GM19372 (cell line): ENCODE data around the gene FCHO2.

Source experiments
- ATAC-seq: cut with Tn5 transposase; IDR thresholded peaks from one replicate; pipeline ENCODE4 v1.9.1; 2021; ENCODE audit warnings: mild to moderate bottlenecking, low read depth, moderate library complexity; ENCODE audit not compliant: unreplicated experiment

FCHO2 gene

DNA sequence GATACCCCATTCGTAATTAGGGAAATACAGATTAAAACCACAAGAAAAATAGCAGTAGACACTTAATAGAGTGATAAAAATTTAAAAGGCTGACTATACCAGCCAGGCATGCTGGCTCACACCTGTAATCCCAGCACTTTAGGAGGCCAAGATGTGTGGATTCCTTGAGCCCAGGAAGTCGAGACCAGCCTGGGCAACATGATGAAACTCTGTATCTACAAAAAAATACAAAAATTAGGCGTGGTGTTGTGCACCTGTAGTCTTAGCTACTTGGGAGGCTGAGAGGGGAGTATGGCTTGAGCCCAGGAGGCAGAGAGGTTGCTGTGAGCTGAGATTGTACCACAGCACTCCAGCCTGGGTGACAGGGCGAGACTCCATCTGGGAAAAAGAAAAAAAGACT is 72.0 kb downstream of the FCHO2 start:
- no peak for ATAC-seq

DNA sequence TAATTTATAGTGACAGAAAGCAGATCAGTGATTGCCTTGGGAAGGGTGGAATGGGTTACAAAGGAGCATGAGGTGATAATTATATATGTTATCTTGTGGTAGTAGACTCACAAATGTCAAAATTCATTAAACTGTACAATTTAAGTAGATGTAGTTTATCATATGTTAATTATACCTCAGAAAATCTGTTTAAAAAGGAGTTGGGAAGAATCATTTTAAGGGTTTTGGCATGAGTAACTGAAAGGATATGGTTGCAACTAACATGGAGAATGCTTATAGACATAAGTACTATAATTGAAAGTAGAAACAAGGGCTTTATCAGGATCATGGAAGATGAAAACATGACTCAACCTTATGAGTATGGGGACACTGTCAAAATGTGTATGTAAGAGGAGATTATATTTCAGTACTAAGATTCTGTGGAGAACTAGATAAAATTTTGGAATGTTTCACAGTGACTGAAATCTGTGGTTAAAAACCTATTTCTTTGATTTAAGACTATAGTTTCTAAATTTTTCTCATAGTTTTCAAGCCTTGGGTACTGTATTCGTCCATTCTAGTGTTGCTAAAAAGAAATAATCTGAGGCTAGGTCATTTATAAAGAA is 73.3 kb downstream of the FCHO2 start:
- ATAC-seq = no peak

DNA sequence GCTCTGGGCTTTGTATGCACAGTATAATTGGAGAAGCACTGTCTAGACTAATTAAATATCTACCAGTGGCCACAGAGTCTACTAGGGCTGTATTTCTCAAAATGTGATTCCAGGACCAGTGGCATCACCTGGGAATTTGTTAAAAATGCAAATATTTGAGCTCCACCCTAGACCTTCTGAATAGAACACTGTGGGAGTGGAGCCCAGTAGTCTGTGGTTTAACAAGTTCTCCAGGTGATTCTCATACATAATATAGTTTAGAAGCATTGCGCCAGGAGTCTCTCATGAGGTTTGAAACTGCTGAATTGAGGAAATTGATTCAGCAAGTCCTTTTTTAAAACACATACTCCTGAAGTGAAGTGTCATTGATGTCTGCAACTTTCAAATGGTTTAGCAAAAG is 74.7 kb downstream of the FCHO2 start:
- ATAC-seq = no peak

DNA sequence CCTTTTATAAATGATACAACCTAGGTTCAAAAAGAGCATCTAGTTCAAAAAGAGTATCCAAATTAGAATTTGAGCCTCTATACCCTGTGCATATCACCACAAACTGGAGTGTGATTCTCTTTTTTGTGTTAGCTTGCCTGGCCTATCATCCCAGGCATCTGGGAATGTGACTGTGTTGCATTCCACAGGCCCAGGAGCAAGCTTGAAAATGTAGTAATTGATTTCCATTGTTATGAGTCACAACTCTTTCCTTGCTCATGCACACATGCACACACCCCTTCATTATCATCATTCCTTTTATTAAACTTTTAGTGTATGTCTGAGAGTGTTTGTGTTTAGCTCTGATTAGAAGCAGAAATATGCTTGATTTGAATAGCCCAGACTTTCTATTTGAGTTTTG is 75.2 kb downstream of the FCHO2 start:
- ATAC-seq = no peak

DNA sequence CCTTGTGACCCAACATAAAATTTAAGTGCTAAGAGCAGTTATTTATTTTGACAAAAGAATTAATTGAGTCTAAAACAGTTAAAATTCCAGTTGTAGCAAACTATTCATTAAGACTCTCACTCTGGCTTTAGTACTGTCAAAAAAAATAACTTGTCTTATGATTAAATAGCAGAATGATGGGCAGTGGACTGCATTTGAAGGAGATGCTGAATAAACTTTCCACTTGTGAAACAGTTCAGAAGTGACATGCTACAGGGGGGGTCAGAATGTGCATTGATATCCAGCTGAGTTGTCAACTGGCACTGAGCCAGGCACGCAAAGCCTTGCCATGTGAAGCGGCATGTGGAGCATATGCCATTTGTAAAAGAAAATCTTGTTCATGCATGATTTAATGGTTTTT is 76.0 kb downstream of the FCHO2 start:
- ATAC-seq = no peak

DNA sequence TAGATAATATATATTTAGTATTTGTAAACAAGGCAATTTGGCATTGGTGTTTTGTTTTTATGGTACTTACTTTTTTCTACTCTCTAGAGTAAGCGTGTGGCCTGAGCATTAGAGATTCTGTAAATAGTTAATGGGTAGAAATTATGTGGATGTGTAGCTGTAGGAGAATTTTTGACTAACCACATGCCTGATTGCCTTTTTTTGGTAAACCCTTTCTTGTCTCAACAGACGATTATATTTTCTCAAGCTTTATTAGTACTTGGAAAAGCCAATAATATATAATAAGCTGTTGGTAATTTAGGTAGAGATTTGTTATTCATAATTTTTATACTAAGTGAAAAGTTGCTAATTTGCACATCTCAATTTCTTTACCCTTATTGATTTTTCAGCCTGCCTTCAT is 76.8 kb downstream of the FCHO2 start:
- no peak for ATAC-seq

DNA sequence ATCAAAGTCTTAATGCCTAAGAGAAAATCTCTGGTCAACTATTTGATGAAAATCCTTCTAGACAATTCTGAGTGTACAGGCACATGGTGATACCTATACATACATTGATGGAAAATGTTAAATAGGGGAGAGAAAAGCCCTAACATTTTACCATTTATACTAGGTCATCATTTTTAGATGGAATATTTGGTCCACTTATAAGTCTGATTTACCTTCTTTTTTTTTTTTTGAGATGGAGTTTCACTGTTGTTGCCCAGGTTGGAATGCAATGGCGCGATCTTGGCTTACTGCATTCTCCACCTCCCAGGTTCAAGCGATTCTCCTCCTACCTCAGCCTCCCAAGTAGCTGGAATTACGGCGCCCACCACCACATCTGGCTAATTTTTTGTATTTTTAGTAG is 81.7 kb downstream of the FCHO2 start:
- no peak for ATAC-seq

DNA sequence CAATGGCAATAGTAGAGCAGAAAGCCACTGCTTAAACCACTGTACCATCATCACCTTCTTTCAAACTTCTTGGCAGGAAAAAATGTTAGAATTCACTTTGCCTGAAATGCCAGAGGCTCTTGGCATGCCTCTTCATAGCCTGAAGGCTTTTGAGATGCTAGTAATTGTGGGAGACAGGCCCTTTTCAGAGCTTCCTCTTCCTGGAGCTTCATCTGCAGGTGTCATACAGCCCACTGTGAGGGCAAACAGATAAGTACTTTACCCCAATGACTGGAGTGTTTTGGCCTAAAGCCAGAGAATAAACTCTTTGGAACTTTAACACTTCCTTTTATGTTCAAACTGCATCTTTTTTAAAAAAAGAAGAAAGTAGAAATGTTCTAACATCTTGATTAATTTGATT is 83.2 kb downstream of the FCHO2 start:
- no peak for ATAC-seq

DNA sequence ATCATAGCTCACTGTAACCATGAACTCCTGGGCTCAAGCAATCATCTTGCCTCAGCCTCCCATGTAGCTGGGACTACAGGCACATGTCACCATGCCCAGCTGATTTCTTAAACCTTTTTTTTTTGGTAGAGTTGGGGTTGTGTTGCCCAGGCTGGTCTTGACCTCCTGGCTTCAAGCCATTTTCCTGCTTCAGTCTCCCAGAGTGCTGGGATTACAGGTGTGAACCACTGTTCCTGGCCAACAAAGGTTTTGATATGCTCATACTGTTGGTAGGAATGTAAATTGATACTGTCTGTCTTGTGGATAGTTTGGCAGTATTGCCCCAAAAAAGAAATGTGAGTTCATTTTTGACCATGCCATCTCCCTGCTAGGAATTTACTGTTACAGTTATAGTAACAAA is 87.2 kb downstream of the FCHO2 start:
- no peak for ATAC-seq

DNA sequence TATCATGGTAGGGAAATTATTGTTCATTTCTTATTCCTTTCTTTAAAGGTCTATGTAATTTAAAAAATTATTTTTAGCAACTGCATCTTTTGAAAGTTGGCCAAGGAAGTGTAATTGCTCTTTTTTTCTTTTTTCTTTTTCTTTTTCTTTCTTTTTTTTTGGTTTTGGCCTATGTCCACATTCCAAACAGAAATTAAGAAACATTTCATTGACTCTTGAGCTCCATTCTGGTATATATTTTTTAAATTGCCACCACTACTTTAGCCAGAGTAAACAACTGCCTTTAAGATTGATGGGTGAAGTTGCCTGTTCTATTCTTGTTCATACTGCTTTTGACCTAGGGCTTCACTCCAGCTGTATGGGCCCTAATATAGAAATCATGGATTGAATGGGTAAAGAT is 88.7 kb downstream of the FCHO2 start:
- ATAC-seq = no peak

DNA sequence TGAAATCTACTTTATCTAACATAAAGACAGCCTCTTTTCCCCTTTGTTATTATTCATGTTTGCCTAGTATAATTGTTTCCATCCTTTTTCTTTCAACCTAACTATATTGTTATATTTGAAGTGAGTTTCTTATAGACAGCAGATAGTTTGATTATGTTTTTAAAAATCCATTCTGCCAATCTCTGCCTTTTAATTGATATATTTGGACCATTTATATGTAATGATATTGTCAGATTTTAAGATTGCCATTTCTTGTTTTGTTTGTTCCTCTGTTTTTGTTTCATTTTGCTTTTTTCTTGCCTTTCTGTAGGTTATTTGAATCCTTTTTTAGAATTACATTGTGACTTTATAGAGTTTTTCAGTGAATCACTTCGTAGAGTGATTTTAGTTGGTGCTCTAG is 89.8 kb downstream of the FCHO2 start:
- no peak for ATAC-seq

DNA sequence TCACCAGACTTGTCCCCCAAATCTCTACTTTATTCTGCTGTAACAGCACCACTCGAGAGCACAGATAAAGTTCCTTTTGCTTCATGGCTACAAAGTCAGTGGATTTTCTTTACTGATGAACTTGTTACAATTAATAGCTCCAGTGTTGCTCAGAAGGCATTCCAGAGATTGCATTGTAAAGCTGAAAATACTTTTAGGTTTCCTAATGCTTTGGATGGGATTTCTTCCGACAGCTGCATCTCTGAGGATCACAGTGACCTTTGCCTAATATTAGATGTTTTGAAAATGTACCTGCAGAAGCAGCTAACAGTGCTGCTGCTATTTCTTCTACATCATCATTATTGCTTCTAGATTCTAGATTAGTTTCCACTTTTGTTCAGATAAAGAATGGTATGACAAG is 105.8 kb downstream of the FCHO2 start:
- ATAC-seq = no peak

DNA sequence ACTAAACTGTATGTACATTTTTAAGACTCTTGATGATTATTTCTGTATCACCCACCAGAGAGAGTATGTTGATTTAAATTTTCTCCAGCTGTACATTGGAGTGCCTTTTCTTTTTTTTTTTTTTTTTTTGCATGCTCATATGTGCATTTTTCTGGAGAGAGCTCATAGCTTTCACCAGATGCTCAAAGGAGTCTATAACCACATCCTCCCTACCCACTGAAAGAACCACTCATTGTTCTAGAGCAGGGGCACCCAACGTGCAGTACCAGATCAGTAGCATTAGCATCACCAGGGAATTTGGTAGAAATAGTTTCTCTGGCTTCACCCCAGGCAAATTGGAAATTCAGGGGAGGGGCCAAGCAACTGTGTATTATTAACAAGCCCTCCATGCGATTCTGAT is 110.6 kb downstream of the FCHO2 start:
- ATAC-seq = no peak

DNA sequence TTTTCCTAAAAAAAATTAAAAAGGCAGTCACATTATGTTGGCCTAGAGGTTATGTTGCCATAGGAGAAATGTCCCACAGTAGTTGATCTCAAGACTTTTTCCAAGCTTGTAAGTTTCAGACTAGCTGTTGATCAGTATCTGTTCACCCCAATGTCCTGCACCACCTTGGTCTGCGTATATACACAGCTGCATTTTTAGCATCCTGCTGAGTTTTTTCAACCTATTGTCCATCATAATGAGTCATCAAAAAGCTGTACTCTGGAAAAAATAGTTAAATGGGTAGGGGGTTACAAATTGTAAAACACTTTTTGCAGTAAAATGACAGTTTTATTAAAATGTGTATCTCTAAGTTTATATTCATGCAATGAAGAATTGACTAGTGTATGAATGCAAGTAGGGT is 111.4 kb downstream of the FCHO2 start:
- no peak for ATAC-seq

DNA sequence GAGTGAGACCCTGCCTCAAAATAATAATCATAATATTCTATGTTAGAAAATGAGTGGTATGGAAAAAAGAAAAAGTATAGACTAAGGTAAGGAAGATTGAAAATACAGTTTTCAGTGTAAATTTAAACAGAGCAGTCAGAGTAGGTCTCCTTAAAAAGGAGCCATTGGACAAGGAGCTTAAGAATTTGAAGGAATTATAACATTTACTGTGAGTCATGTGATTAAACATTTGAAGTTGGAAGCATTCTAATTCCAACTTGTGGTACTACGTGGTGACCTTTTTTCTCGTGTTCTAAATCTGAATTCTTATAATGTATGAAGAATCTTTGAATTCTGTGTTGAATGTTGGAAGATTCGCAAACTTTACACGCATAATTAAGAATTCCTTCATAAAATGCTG is 125.3 kb downstream of the FCHO2 start:
- ATAC-seq = no peak

DNA sequence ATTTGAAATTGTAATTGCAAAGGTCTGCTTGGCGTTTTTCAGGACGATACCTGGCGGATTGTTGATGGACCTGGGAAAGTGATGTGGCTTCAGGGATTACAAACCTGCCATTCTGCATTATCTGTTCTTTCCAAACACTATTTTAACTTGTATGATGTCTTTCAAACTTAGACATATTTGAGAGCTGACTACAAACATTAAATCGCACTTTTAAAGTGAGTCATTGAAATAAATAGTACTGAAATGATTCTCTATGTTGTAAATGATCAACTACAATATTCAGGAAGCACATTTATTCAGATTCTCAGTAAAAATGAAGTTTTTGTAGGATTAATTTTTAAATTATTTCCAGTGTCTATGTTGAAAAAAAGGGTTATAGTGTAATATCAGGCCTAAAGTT is 132.2 kb downstream of the FCHO2 start:
- no peak for ATAC-seq

DNA sequence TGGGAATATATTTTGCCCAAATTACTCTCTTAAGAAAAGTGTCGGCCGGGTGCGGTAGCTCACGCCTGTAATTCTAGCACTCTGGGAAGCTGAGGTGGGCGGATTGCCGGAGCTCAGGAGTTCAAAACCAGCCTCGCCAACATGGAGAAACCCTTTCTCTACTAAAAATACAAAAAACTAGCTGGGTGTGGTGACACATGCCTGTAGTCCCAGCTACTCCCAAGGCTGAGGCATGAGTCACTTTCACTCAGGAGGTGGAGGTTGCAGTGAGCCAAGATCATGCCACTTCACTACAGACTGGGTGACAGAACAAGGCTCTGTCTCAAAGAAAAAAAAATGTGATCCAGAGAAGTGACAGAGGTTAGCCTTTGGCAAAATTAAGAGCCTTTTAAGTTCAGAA is 138.1 kb downstream of the FCHO2 start:
- ATAC-seq = no peak

DNA sequence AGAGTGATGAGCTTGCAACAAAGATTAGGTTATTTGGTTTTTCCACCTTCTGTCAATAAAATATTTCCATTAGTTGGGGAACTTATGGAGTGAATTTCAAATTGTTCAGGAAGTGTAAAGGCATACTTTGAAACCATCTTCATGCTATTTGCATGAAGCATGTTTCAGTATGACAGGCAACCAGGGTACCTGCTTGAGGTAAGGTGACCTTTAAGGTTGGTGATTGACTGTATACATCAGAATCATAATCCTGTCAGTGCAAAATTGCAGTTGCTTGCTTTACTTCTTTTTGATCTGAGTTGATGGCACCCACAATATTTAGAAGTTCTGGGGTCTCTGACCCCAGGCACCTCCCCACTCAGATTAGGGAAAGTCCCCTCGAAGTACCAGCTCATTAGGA is 138.6 kb downstream of the FCHO2 start:
- no peak for ATAC-seq

DNA sequence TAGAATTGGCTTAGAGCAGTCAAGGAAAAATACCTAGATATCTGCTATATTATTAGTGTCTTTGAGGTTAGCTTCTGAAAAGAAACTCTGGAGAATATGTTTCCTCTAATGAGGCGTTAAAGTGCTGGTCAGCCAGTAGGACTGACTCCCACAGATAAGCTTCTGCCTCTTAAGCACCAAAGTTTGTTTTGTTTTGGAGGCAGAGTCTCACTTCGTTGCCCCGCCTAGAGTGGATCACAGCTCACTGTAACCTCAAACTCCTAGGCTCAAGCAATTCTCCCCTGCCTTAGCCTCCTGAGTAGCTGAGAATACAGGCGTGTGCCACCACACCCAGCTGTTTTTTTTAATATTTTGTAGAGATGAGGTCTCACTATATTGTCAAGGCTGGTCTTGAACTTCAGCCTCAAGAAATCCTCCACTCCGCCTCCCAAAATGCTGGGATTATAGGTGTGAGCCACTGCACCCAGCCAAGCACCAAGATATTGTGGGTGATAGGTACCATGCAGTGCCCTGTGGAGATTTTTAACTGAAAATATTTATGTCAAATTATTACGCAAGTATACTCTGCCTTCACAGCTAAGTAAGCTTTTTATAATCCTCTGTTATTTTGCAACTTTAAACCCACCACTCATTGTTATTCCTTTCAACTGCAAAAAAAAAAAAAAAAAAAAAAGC is 139.9 kb downstream of the FCHO2 start:
- ATAC-seq = no peak

DNA sequence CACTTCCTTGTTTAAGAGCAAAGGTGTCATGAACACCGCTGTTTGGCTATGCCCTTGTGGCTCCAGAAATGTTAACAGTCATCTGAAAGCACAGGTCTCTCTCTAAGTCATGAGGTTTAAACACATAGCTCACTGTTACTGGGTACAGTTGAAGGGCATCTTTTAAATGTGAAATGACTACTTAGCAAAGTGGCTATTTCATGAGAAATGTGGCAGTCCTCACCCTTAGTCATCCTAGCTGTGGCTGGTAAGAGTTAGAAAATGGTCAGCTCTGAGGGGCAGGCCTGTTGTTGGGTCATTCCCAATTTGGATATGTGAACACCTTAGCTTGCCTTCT is 140.4 kb downstream of the FCHO2 start:
- no peak for ATAC-seq

DNA sequence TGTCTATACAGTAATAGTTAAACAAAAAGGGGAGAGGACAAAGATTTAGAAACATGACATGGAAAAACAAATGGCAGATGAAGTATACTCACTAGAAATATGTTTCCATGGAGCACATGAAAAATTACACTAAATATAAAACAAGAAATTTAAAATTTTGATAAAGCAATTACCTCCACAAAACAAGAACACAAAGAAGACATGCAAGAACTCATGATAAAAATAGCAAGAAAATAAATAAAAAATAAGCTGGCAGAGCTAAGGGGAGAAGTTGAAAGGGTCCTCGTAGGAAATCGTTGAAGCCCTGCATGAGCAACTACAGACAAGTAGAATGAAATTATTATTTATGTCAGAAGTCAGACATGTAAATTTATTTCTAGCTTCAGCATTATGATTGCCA is 141.9 kb downstream of the FCHO2 start:
- no peak for ATAC-seq

DNA sequence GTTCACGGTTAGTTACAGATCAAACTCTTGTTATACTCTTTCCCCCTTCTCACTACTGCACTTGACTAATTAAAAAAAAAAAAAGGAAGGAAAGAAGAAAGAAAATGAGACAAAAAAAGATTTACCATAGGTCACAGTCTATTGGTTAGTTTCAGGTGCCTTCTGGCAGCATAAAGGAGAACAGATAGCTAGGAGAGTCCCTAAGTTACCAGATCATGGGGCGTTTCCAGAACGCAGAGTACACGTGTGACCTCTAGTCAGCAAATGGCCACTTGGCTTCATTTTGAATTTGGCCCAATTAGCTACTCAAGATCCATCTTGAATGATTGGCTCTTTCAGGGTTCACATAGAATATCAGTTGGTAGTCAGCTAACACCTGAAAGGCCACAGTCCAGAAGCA is 144.3 kb downstream of the FCHO2 start:
- no peak for ATAC-seq

DNA sequence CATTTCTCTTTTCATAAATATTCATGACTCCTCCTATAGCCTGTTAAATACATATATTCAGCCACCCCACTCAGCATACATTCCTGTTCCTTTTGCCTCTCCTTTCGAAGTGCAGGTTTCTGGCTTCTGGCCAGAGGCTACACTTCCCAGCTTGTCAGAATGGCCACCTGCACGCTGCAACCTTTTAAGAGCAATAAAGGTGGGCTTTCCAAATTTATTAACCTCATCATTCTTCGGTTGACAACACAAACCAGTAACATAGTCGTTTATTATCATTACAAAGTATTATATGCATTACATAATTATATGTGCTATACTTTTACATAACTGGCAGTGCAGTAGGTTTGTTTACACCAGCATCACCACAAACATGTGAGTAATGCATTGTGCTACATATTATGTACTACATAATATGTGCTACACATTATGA is 148.0 kb downstream of the FCHO2 start:
- ATAC-seq = no peak
